A549 (cell line): Measurements from ENCODE around the gene ITSN2. TPM values are rescaled to one million over a fixed set of nuclear protein-coding genes. Genes with fewer than 3 reads are reported as not detected.
A peak's percentile ranks its signal among the peaks of the same experiment; 100 is the strongest.

Source experiments
- ATAC-seq, 2 experiments: fragments of 200-7000 bp in 1 of 2; fragments of >200 bp in 1 of 2; cut with Nextera tagmentation in 1 of 2; cut with Tn5 transposase in 1 of 2; 3 replicates each; pipeline versions ENCODE4 v1.8.0 to v1.9.1; 2018 to 2020; ENCODE audit warnings: mild to moderate bottlenecking in 1 of 2, moderate library complexity in 1 of 2
- CTCF ChIA-PET: fragments of 300-600 bp; sonication (Branson Sonifier 250); formaldehyde crosslinking; extraction: SDS; loops from one replicate; lab custom pipeline; 2021; ENCODE audit warnings: antibody characterized with exemption, inconsistent platforms; lab: Yijun Ruan, JAX
- POLR2A ChIA-PET: fragments of 350-600 bp; formaldehyde crosslinking; extraction: SDS; loops from one replicate; lab custom pipeline; 2021; ENCODE audit warnings: antibody characterized with exemption, inconsistent platforms; lab: Yijun Ruan, JAX
- DNase-seq, 2 experiments: peaks; one replicate each; pipeline versions ENCODE4 v3.0.0 to v3.0.0-alpha.2; 2011 to 2016; ENCODE audit warnings: low read depth in 1 of 2, low spot score in 1 of 2
- FAIRE-seq: peaks from 2 replicates; lab custom pipeline; 2011; peaks lifted over from hg19 to GRCh38; lab: Jason Lieb, UNC
- H3K27ac ChIP-seq, 2 experiments: fragments of >200 bp; sonication (Bioruptor Twin); formaldehyde crosslinking; 3 replicates each; pipeline ENCODE4 v1.5.1; 2016 to 2017
- H3K4me1 ChIP-seq: fragments of >200 bp; sonication (Bioruptor Twin); formaldehyde crosslinking; 3 replicates; pipeline ENCODE4 v1.6.1; 2016
- H3K4me2 ChIP-seq: fragments of >200 bp; sonication (Bioruptor Twin); formaldehyde crosslinking; 3 replicates; pipeline ENCODE4 v1.6.1; 2016
- H3K4me3 ChIP-seq: fragments of >200 bp; sonication (Bioruptor Twin); formaldehyde crosslinking; 3 replicates; pipeline ENCODE4 v1.5.1; 2016
- H3K9me3 ChIP-seq: fragments of >200 bp; sonication (Bioruptor Twin); formaldehyde crosslinking; 3 replicates; pipeline ENCODE4 v1.6.1; 2016
- ATOH8 ChIP-seq: fragments of 250-450 bp; sonication (Bioruptor Pico); IDR thresholded peaks from 2 replicates; pipeline ENCODE4 v1.5.0; 2020; ENCODE audit warnings: low read depth, mild to moderate bottlenecking, moderate library complexity
- CBX8 ChIP-seq: fragments of 200-600 bp; sonication (generic); IDR thresholded peaks from 2 replicates; pipeline ENCODE4 v1.6.1; 2016
- CEBPB ChIP-seq, 2 experiments: fragments of >200 bp in 1 of 2; sonication (Bioruptor Twin) in 1 of 2; formaldehyde crosslinking in 1 of 2; IDR thresholded peaks; 2 replicates each; pipeline ENCODE4 v1.6.1; 2012 to 2016
- CTCF ChIP-seq: fragments of >200 bp; sonication (Bioruptor Twin); formaldehyde crosslinking; IDR thresholded peaks from 3 replicates; pipeline ENCODE4 v1.5.1; 2016
- EHMT2 ChIP-seq: fragments of 200-600 bp; sonication (generic); IDR thresholded peaks from 2 replicates; pipeline ENCODE4 v1.6.1; 2016; ENCODE audit warnings: antibody characterized with exemption, low read depth, mild to moderate bottlenecking, moderate library complexity
- FOSB ChIP-seq: fragments of 250-450 bp; sonication (Bioruptor Pico); IDR thresholded peaks from 2 replicates; pipeline ENCODE4 v1.5.0; 2020; ENCODE audit warnings: mild to moderate bottlenecking, moderate library complexity
- FOSL2 ChIP-seq, 2 experiments: fragments of 450-650 bp in 1 of 2; fragments of >200 bp in 1 of 2; sonication (Bioruptor Twin) in 1 of 2; formaldehyde crosslinking; IDR thresholded peaks; 2 replicates each; pipeline versions ENCODE4 v1.5.0 to v1.6.1; 2016 to 2020; ENCODE audit warnings: mild to moderate bottlenecking in 1 of 2, moderate library complexity in 1 of 2
- HES2 ChIP-seq: fragments of >200 bp; sonication (Bioruptor Twin); formaldehyde crosslinking; IDR thresholded peaks from 2 replicates; pipeline ENCODE4 v1.6.1; 2016
- HEYL ChIP-seq: fragments of 250-450 bp; sonication (Bioruptor Pico); IDR thresholded peaks from 2 replicates; pipeline ENCODE4 v1.8.0; 2021; ENCODE audit warnings: mild to moderate bottlenecking, moderate library complexity
- HMGXB4 ChIP-seq: fragments of 250-450 bp; sonication (Bioruptor Pico); IDR thresholded peaks from 2 replicates; pipeline ENCODE4 v1.5.0; 2021; ENCODE audit warnings: mild to moderate bottlenecking, moderate library complexity, borderline replicate concordance
- KDM1A ChIP-seq: fragments of 200-600 bp; sonication (generic); IDR thresholded peaks from 2 replicates; pipeline ENCODE4 v1.6.1; 2016; ENCODE audit warnings: low read depth, mild to moderate bottlenecking
- MAX ChIP-seq: IDR thresholded peaks from 2 replicates; pipeline ENCODE4 v1.6.1; 2012
- MAZ ChIP-seq: fragments of 150-350 bp; IDR thresholded peaks from 2 replicates; pipeline ENCODE4 v1.6.1; 2014; ENCODE audit warnings: antibody characterized with exemption, low read depth, low read length, borderline replicate concordance
- NR3C1 ChIP-seq: fragments of >200 bp; sonication (Bioruptor Twin); formaldehyde crosslinking; IDR thresholded peaks from 3 replicates; pipeline ENCODE4 v1.6.1; 2017
- POLR2A ChIP-seq: IDR thresholded peaks from 2 replicates; pipeline ENCODE4 v1.6.1; 2012; ENCODE audit warnings: mild to moderate bottlenecking, low read length
- RAD21 ChIP-seq, 2 experiments: fragments of >200 bp in 1 of 2; sonication (Bioruptor Twin) in 1 of 2; formaldehyde crosslinking in 1 of 2; IDR thresholded peaks in 1 of 2; conservative IDR thresholded peaks in 1 of 2; 2 replicates in 1 of 2; 3 replicates in 1 of 2; pipeline ENCODE4 v1.6.1; 2012 to 2018; ENCODE audit warnings: inconsistent platforms in 1 of 2
- SMC3 ChIP-seq: fragments of >200 bp; sonication (Bioruptor Twin); formaldehyde crosslinking; IDR thresholded peaks from 3 replicates; pipeline ENCODE4 v1.6.1; 2018; ENCODE audit warnings: inconsistent platforms
- ZC3H11A ChIP-seq: fragments of 450-650 bp; IDR thresholded peaks from 2 replicates; pipeline ENCODE4 v1.6.1; 2014; ENCODE audit warnings: antibody characterized with exemption, mild to moderate bottlenecking
- ZNF302 ChIP-seq: fragments of 250-450 bp; sonication (Bioruptor Pico); IDR thresholded peaks from 2 replicates; pipeline ENCODE4 v1.9.0; 2021; ENCODE audit warnings: inconsistent platforms, mild to moderate bottlenecking, moderate library complexity
- WGBS: methylation state at CpG from one replicate; pipeline ENCODE4 v1.1.6; 2017; ENCODE audit errors: missing lambda C conversion rate; 5-methylcytosine and 5-hydroxymethylcytosine counted together
- polyA plus RNA-seq, 4 experiments: library from polyadenylated mRNA; depleted of rRNA in 3 of 4; stranded (reverse); fragments of >200 nt; fragmentation: RNase III in 1 of 4; extraction: RNeasy Plus Mini Kit Qiagen cat#74134 plus additional on column Dnase treatment in 1 of 4; gene quantifications; 2 replicates in 3 of 4; 3 replicates in 1 of 4; pipeline ENCODE4 v1.2.3, GENCODE V29; 2011 to 2017

The ITSN2 gene
- polyA plus RNA-seq, 2 of the 4 experiments (the other 2 are of a cell fraction) = 19.8 to 48.3 TPM

- no peak for TF ChIP-seq CEBPB (IDR thresholded peaks at IDR 0.05)
- no peak for TF ChIP-seq HES2
- no peak for TF ChIP-seq CBX8
- TF ChIP-seq MAZ = no peak
- TF ChIP-seq ATOH8 (CRISPR knock-in tag) = no peak
- TF ChIP-seq ZNF302 (CRISPR knock-in tag) = no peak
- TF ChIP-seq HMGXB4 (CRISPR knock-in tag) = no peak
- no peak for TF ChIP-seq ZC3H11A
- no peak for TF ChIP-seq HEYL (CRISPR knock-in tag)
- no peak for TF ChIP-seq POLR2A
- no peak for TF ChIP-seq EHMT2
- no peak for TF ChIP-seq NR3C1
- ATAC-seq (no peak), FAIRE-seq (no peak), DNase-seq (no peak)
- ChIA-PET CTCF (interaction anchor here (1.8 to 3.2 kb wide), 3 partner anchors 11 to 90 kb away, joined by 4 to 17 read pairs (median 6); partner anchors contain the start of gene TP53I3), POLR2A (no interaction called here)
- Histone ChIP-seq H3K4me1 (no peaks in the 10 kb centered on the region), H3K4me3 (no peak within 1 kb of the TSS), H3K4me2 (no peak within 1 kb of the TSS), H3K27ac (no peak within 1 kb of the TSS), H3K9me3 (no peaks in the 10 kb centered on the region)
- 96% methylated on average over 31 of the region's 46 CpGs for WGBS
These were observed 185.5 kb downstream of the ITSN2 start, which contains the start of gene FAM228A for GRCh38 chr2:24174851-24175277. FAM228A (plus strand) TSS chr2:24175053; CDS start chr2:24175481, 428 bp downstream.

GRCh38 chr2:24169023-24169422 is 191.3 kb downstream of the ITSN2 start:
- no peak for FAIRE-seq
- ATAC-seq = no peak
- DNase-seq = no peak
- Histone ChIP-seq H3K4me3 (no peak overlapping the region), H3K27ac (no peak overlapping the region), H3K4me1 (no peaks in the 10 kb centered on the region), H3K9me3 (no peaks in the 10 kb centered on the region), H3K4me2 (no peak overlapping the region)
- ChIA-PET POLR2A (no interaction called here), CTCF (interaction anchor here (2.7 kb wide), 1 partner anchor 85 kb away, joined by 10 read pairs; the partner anchor contains the start of gene TP53I3)
- WGBS = 89% methylated on average over 5 of the region's 5 CpGs
- TF ChIP-seq MAX = no peak
- no peak for TF ChIP-seq FOSL2 (IDR thresholded peaks at IDR 0.05)
- TF ChIP-seq FOSL2 (CRISPR knock-in tag; IDR thresholded peaks at IDR 0.05) = no peak

- ChIA-PET POLR2A (interaction anchor here (2.3 kb wide), 1 partner anchor 80 kb away, joined by 9 read pairs; the partner anchor contains the start of gene TP53I3), CTCF (interaction anchor here (0.5 to 6.5 kb wide), 17 partner anchors 9 to 1884 kb away, joined by 3 to 51 read pairs (median 3); partner anchors contain the start of genes ATAD2B and TP53I3)
- H3K4me1 ChIP-seq = no peaks in the 10 kb centered on the region
- H3K9me3 ChIP-seq = 0 out of 3 replicates have a peak, but pooled peaks cover 6% of the 10 kb centered on the region
- H3K4me3 ChIP-seq = no peak overlapping the region
- H3K27ac ChIP-seq = no peak overlapping the region
- ATAC-seq (peak; percentile 86 to 98), DNase-seq (peak; percentile 65 to 67), FAIRE-seq (no peak)
- no peak overlapping the region for H3K4me2 ChIP-seq
- TF ChIP-seq CTCF = peak; percentile 93
- TF ChIP-seq KDM1A = no peak
- peak; percentile 90 for TF ChIP-seq SMC3
- TF ChIP-seq RAD21 (conservative IDR thresholded peaks at IDR 0.05 in 1 of 2, IDR thresholded peaks at IDR 0.05 in 1 of 2) = peak; percentile 86 to 91
- TF ChIP-seq FOSB (CRISPR knock-in tag) = no peak
- peak; percentile 30; the same call in 1 of the 2 replicates for TF ChIP-seq MAX
- no peak for TF ChIP-seq ATOH8 (CRISPR knock-in tag)
- WGBS = 56% methylated on average over 8 of the region's 8 CpGs
These were observed 195.8 kb downstream of the ITSN2 start for GRCh38 chr2:24164416-24164973.
